HG03460 (cell line): ENCODE data around the gene RHO.

Experiments
- ATAC-seq: cut with Tn5 transposase; IDR thresholded peaks from one replicate; pipeline ENCODE4 v1.9.1; 2021; ENCODE audit not compliant: unreplicated experiment

RHO gene

GRCh38 chr3:129518581-129518980 lies 9.9 kb upstream of the RHO start:
- ATAC-seq, result no peak

- no peak for ATAC-seq
Measured at GRCh38 chr3:129519449-129519848, 9.0 kb upstream of the RHO start.

- ATAC-seq, result no peak
Measured at GRCh38 chr3:129519896-129520715, 8.3 kb upstream of the RHO start.

- no peak for ATAC-seq
Measured at GRCh38 chr3:129520960-129521359, 7.5 kb upstream of the RHO start.

GRCh38 chr3:129521611-129522010 lies 6.8 kb upstream of the RHO start:
- ATAC-seq, result no peak

- ATAC-seq, result no peak
Measured at GRCh38 chr3:129522953-129523352, 5.5 kb upstream of the RHO start.

- no peak for ATAC-seq
Measured at GRCh38 chr3:129524081-129524480, 4.4 kb upstream of the RHO start.

- ATAC-seq, result no peak
Measured at GRCh38 chr3:129525341-129525968, 3.0 kb upstream of the RHO start.

GRCh38 chr3:129526121-129526900 lies 2.1 kb upstream of the RHO start:
- peak; percentile 92 for ATAC-seq

- ATAC-seq, result no peak
Measured at GRCh38 chr3:129527262-129527661, 1.2 kb upstream of the RHO start.

GRCh38 chr3:129529436-129530210 lies 1.2 kb downstream of the RHO start:
- ATAC-seq, result no peak

- no peak for ATAC-seq
Measured at GRCh38 chr3:129530251-129530791, 1.9 kb downstream of the RHO start.

- no peak for ATAC-seq
Measured at GRCh38 chr3:129530821-129531220, 2.4 kb downstream of the RHO start.

GRCh38 chr3:129531699-129532098 lies 3.3 kb downstream of the RHO start:
- no peak for ATAC-seq

- no peak for ATAC-seq
Measured at GRCh38 chr3:129532261-129532660, 3.8 kb downstream of the RHO start.

GRCh38 chr3:129533406-129533805 lies 5.0 kb downstream of the RHO start:
- no peak for ATAC-seq

GRCh38 chr3:129534428-129535027 lies 6.1 kb downstream of the RHO start:
- ATAC-seq, result no peak

- no peak for ATAC-seq
Measured at GRCh38 chr3:129535075-129535474, 6.6 kb downstream of the RHO start.

GRCh38 chr3:129536374-129536667 lies 7.9 kb downstream of the RHO start:
- ATAC-seq, result no peak

- no peak for ATAC-seq
Measured at GRCh38 chr3:129536804-129537203, 8.4 kb downstream of the RHO start.

GRCh38 chr3:129539206-129539605 lies 10.8 kb downstream of the RHO start:
- no peak for ATAC-seq
